Stomach smooth muscle (tissue), 2 donors: ENCODE results near the gene CSNK2A1.

Source experiments
- H3K27ac ChIP-seq: one replicate; pipeline ENCODE4 v1.7.0; 2013; ENCODE audit warnings: mild to moderate bottlenecking, low read length, inconsistent platforms
- H3K27me3 ChIP-seq, 2 donors: one replicate each; pipeline ENCODE4 v1.7.0; 2013; ENCODE audit warnings: low read length in 2 of 2; ENCODE audit not compliant: insufficient read depth in 2 of 2, control insufficient read depth in 1 of 2
- H3K36me3 ChIP-seq, 2 donors: one replicate each; pipeline ENCODE4 v1.7.0; 2013; ENCODE audit warnings: low read length in 2 of 2; ENCODE audit not compliant: control insufficient read depth in 2 of 2, insufficient read depth in 2 of 2
- H3K4me1 ChIP-seq: one replicate; pipeline ENCODE4 v1.7.0; 2013; ENCODE audit warnings: low read length; ENCODE audit not compliant: control insufficient read depth, insufficient read depth
- H3K4me3 ChIP-seq, 2 donors: one replicate each; pipeline ENCODE4 v1.7.0; 2013; ENCODE audit warnings: low read length in 2 of 2
- H3K9ac ChIP-seq, 2 donors: one replicate each; pipeline ENCODE4 v1.7.0; 2013; ENCODE audit warnings: low read length in 2 of 2, mild to moderate bottlenecking in 1 of 2
- H3K9me3 ChIP-seq, 2 donors: one replicate each; pipeline ENCODE4 v1.7.0; 2013; ENCODE audit warnings: low read length in 2 of 2; ENCODE audit not compliant: control insufficient read depth in 2 of 2
- donor health status: healthy.
- donor health status: Pancreatic carcinoma.

Gene CSNK2A1

DNA sequence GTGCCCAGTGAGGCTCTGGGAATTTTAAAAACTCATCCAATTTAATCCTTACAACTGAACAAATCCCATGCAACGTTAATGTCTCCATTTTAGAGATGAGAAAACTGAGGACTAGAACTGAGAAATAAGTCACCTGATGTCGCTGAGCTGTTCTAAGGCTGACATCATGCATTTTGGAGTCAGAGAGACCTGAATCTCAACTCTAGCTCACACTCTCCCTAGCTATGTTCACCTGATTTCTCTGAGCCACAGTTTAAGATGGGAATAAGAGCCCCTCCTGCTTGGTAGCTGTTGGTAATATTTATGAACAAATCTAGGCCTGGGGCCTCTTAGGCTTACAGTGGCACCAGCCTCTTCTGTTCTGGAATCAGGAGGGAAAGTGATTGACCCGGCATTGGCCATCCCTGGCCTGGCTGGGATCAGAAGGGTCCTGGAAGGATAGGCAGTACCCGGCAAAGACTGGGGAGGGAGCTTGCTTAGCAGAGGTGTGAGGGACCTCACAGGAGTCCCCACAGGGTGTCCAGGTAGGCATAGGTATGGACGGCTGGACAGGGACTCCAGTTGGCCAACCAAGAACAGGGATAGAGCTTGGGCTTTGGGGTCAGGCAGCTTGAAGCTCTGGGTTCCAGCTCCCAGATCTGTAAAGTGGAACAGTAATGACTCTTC, 18.8 kb upstream of the CSNK2A1 start:
- Histone ChIP-seq H3K27ac (no peak overlapping the region), H3K36me3 (no peaks in the 10 kb centered on the region), H3K4me3 (no peak overlapping the region), H3K9ac (no peak overlapping the region), H3K27me3 (peaks cover 13 to 15% of the 10 kb centered on the region in 2 donors), H3K9me3 (no peaks in the 10 kb centered on the region), H3K4me1 (no peaks in the 10 kb centered on the region)

DNA sequence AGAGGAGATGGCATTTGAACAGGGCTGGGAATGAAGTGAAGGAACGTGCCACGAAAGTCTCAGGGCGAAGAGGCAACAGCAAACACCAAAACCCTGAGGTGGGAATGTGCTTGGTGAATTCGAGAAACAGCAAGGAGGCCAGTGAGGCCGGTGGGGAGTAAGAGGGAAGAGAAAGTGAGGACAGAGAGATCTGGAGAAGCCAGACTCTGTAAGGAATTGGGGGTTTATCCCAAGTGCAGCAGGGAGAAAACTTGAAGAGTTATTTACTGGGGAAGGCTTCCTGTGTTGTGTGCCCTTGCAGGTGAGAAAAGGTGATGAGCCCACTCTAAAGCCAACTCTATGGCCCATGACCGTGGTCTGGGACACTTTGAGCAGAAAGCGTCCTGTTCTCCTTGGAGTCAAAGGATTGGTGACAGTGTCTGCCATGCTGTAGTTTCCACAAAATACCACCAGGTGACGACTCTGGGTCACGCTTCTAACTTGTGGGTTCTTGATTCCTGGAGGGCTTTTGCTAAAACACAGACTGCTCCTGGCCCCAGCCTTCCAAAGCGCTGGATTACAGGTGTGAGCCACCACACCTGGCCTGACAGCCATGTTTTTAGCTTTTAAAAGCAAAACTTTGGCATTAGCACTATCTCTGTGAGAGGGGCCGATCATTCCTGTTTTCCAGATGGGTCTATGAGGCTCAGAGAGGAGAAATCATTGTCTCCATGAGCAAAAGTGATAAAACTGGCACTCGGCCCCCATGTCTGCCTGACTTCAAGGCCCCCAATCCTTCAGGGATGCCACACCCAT, 18.0 kb upstream of the CSNK2A1 start:
- Histone ChIP-seq H3K27ac (no peak overlapping the region), H3K4me3 (no peak overlapping the region), H3K36me3 (no peaks in the 10 kb centered on the region), H3K27me3 (peaks cover 11 to 12% of the 10 kb centered on the region in 2 donors), H3K4me1 (no peaks in the 10 kb centered on the region), H3K9me3 (no peaks in the 10 kb centered on the region), H3K9ac (no peak overlapping the region)

- Histone ChIP-seq H3K36me3 (no peaks in the 10 kb centered on the region), H3K4me3 (no peak overlapping the region), H3K9ac (no peak overlapping the region), H3K27me3 (peaks cover 11 to 15% of the 10 kb centered on the region in 2 donors), H3K27ac (no peak overlapping the region), H3K4me1 (no peaks in the 10 kb centered on the region), H3K9me3 (no peaks in the 10 kb centered on the region)
Observed at GRCh38 chr20:560680-561079, 17.1 kb upstream of the CSNK2A1 start.

DNA sequence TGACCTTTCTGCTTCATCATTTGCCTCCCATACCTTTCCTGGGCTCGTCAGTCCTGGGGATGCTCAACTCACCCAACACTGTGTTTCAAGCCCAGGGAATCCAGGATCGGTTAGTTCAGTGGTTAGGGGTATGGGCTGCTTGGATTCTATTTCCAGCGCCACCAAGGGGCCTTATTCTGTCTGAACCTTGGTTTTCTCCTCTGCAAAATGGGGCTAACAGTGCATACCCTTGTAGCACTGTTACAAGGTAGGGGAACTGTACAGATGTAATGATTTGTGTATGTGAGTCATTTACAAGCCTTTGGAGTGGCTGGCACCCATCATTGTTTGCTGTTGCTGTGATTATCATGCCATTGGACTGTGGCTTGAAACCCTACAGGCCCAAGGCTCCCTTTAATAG, 14.5 kb upstream of the CSNK2A1 start:
- H3K9ac ChIP-seq, result no peak overlapping the region
- H3K36me3 ChIP-seq, result no peaks in the 10 kb centered on the region
- no peak overlapping the region for H3K4me3 ChIP-seq
- peaks cover 11 to 18% of the 10 kb centered on the region in 2 donors for H3K27me3 ChIP-seq
- no peaks in the 10 kb centered on the region for H3K9me3 ChIP-seq
- H3K4me1 ChIP-seq, result no peaks in the 10 kb centered on the region
- no peak overlapping the region for H3K27ac ChIP-seq

DNA sequence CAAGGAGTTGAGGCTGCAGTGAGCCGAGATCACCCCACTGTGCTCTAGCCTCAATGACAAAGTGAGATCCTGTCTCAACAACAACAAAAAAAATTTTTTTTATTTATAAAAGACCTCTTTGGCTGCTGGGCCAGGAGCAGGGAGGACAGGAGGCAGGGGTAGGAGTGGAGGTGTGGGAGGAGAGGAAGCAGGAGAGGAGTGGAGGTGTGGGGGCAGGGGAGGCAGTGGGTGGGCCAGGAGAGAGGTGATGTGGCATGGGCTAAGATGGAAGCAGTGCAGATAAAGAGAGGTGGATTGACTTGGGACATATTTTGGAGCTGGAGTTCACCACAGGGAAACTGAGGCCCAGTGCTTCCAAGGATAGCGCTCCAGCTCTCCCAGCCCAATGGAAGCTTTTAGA, 13.4 kb upstream of the CSNK2A1 start:
- Histone ChIP-seq H3K36me3 (no peaks in the 10 kb centered on the region), H3K27ac (no peak overlapping the region), H3K4me3 (no peak overlapping the region), H3K9me3 (no peaks in the 10 kb centered on the region), H3K27me3 (peaks cover 11 to 18% of the 10 kb centered on the region in 2 donors), H3K4me1 (no peaks in the 10 kb centered on the region), H3K9ac (no peak overlapping the region)

- no peak overlapping the region for H3K27ac ChIP-seq
Observed at GRCh38 chr20:555976-556385, 12.4 kb upstream of the CSNK2A1 start.

GRCh38 chr20:550611-551010, 7.0 kb upstream of the CSNK2A1 start:
- no peak overlapping the region for H3K4me3 ChIP-seq
- H3K27me3 ChIP-seq, result peaks cover 4 to 14% of the 10 kb centered on the region in 2 donors
- H3K9me3 ChIP-seq, result no peaks in the 10 kb centered on the region
- no peaks in the 10 kb centered on the region for H3K36me3 ChIP-seq
- no peak overlapping the region for H3K27ac ChIP-seq
- no peaks in the 10 kb centered on the region for H3K4me1 ChIP-seq
- H3K9ac ChIP-seq, result no peak overlapping the region

More at GRCh38 chr20:555976-556385, 12.4 kb upstream of the CSNK2A1 start:
- Histone ChIP-seq H3K36me3 (no peaks in the 10 kb centered on the region), H3K9ac (no peak overlapping the region), H3K9me3 (no peaks in the 10 kb centered on the region), H3K4me1 (no peaks in the 10 kb centered on the region), H3K27me3 (peaks cover 12 to 20% of the 10 kb centered on the region in 2 donors), H3K4me3 (no peak overlapping the region)

GRCh38 chr20:549722-550496, 6.3 kb upstream of the CSNK2A1 start:
- Histone ChIP-seq H3K9me3 (no peaks in the 10 kb centered on the region), H3K9ac (no peak overlapping the region), H3K4me3 (no peak overlapping the region), H3K27ac (no peak overlapping the region), H3K4me1 (no peaks in the 10 kb centered on the region), H3K27me3 (peaks cover 4 to 11% of the 10 kb centered on the region in 2 donors), H3K36me3 (no peaks in the 10 kb centered on the region)

DNA sequence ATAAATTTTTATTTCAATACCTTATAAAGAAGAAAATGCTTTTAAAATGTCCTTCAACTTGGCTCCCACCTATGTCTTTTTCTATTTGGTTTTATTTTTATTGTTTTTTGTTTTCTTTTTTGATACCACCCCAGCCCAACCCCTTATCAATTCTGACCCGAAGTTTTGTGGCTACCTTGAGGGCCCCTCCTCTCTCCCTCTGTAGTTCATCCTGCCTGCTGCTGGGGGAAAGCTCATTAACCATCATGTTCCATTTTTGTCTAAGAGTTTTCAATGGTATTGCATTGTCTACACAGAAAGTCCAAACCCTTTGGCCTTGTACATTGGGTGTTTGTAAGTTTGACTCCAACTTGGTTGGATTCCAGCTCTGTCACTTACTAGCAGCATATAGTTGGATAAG, 5.3 kb upstream of the CSNK2A1 start:
- Histone ChIP-seq H3K9me3 (no peaks in the 10 kb centered on the region), H3K36me3 (no peaks in the 10 kb centered on the region), H3K27ac (no peak overlapping the region), H3K4me1 (peaks cover 4% of the 10 kb centered on the region), H3K27me3 (peaks cover 4 to 8% of the 10 kb centered on the region in 2 donors), H3K4me3 (no peak overlapping the region), H3K9ac (no peak overlapping the region)

DNA sequence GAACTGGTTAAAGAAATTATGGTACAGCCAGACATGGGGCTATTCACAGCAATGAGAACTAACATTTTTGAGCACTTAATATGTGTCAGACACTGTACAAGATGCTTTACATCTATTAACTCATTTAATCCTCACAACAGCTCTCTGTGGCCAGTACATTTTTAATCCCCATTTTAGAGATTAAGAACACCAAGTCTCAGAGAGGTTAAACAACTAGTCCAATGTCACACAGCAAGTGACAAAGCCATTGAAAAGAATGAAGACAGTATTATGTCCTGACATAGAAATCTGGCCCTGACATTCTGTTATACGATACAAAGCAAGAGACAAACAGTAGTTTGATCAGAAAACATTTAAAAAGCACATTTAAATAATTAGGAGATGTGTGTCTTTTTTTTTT, 3.8 kb upstream of the CSNK2A1 start:
- Histone ChIP-seq H3K27me3 (peaks cover 4 to 6% of the 10 kb centered on the region in 2 donors), H3K27ac (no peak overlapping the region), H3K36me3 (no peaks in the 10 kb centered on the region), H3K4me3 (no peak overlapping the region), H3K4me1 (peaks cover 4% of the 10 kb centered on the region), H3K9ac (no peak overlapping the region), H3K9me3 (no peaks in the 10 kb centered on the region)
